ENCODE measurements around the gene PITRM1.

Gene PITRM1

GRCh38 chr10:3165196-3165595 is 7.4 kb downstream of the PITRM1 start:
- peaks cover 88% of the 10 kb centered on the region for H3K36me3 ChIP-seq (ENCODE audit: insufficient read depth, low read length)
- H2AFZ ChIP-seq (ENCODE audit: low read depth, low read length), result no peak overlapping the region
- DNase-seq (no peak), ATAC-seq (ENCODE audit: insufficient read depth, low read depth) (no peak)
- no peak overlapping the region for H3K27ac ChIP-seq (ENCODE audit: low read length)
- H3K4me1 ChIP-seq (ENCODE audit: insufficient read depth, low read length), result no peaks in the 10 kb centered on the region
- H3K9ac ChIP-seq (ENCODE audit: low read depth, low read length), result no peak overlapping the region
- no peak overlapping the region for H3K4me2 ChIP-seq (ENCODE audit: insufficient read depth, low read length)
- no peaks in the 10 kb centered on the region for H3K9me3 ChIP-seq (ENCODE audit: insufficient read depth, low read length, severe bottlenecking)
- 0 out of 2 replicates have a peak, but pooled peaks cover 4% of the 10 kb centered on the region for H4K20me1 ChIP-seq (ENCODE audit: insufficient read depth, low read length)
- no peak overlapping the region for H3K4me3 ChIP-seq (ENCODE audit: low read depth in 1 of 2, low read length in 2 of 2)
- no peaks in the 10 kb centered on the region for H3K27me3 ChIP-seq (ENCODE audit: insufficient read depth, low read length, poor library complexity)
- TF ChIP-seq CTCF (IDR thresholded peaks at IDR 0.05; ENCODE audit: borderline replicate concordance, extremely low read depth, low read length, poor library complexity, severe bottlenecking) (no peak), EZH2 (IDR thresholded peaks at IDR 0.05; ENCODE audit: borderline replicate concordance, low read depth, low read length, severe bottlenecking) (no peak)
- no peaks in the 10 kb centered on the region for H3K79me2 ChIP-seq (ENCODE audit: insufficient read depth, low read length)

- Histone ChIP-seq H3K27ac (ENCODE audit: low read length) (no peak overlapping the region), H4K20me1 (ENCODE audit: insufficient read depth, low read length) (0 out of 2 replicates have a peak, but pooled peaks cover 4% of the 10 kb centered on the region), H3K36me3 (ENCODE audit: insufficient read depth, low read length) (peaks cover 90% of the 10 kb centered on the region), H3K79me2 (ENCODE audit: insufficient read depth, low read length) (no peaks in the 10 kb centered on the region), H3K4me3 (ENCODE audit: low read depth in 1 of 2, low read length in 2 of 2) (no peak overlapping the region), H2AFZ (ENCODE audit: low read depth, low read length) (no peak overlapping the region), H3K27me3 (ENCODE audit: insufficient read depth, low read length, poor library complexity) (no peaks in the 10 kb centered on the region), H3K4me2 (ENCODE audit: insufficient read depth, low read length) (no peak overlapping the region), H3K9me3 (ENCODE audit: insufficient read depth, low read length, severe bottlenecking) (no peaks in the 10 kb centered on the region), H3K9ac (ENCODE audit: low read depth, low read length) (no peak overlapping the region), H3K4me1 (ENCODE audit: insufficient read depth, low read length) (no peaks in the 10 kb centered on the region)
- DNase-seq (no peak), ATAC-seq (ENCODE audit: insufficient read depth, low read depth) (no peak)
- no peak for TF ChIP-seq CTCF (IDR thresholded peaks at IDR 0.05; ENCODE audit: borderline replicate concordance, extremely low read depth, low read length, poor library complexity, severe bottlenecking)
- TF ChIP-seq EZH2 (IDR thresholded peaks at IDR 0.05; ENCODE audit: borderline replicate concordance, low read depth, low read length, severe bottlenecking), result no peak
These were observed 8.7 kb downstream of the PITRM1 start for GRCh38 chr10:3163879-3164278.

- Histone ChIP-seq H3K4me2 (ENCODE audit: insufficient read depth, low read length) (no peak overlapping the region), H2AFZ (ENCODE audit: low read depth, low read length) (no peak overlapping the region), H3K27me3 (ENCODE audit: insufficient read depth, low read length, poor library complexity) (no peaks in the 10 kb centered on the region), H4K20me1 (ENCODE audit: insufficient read depth, low read length) (0 out of 2 replicates have a peak, but pooled peaks cover 2% of the 10 kb centered on the region), H3K79me2 (ENCODE audit: insufficient read depth, low read length) (no peaks in the 10 kb centered on the region), H3K4me1 (ENCODE audit: insufficient read depth, low read length) (no peaks in the 10 kb centered on the region), H3K27ac (ENCODE audit: low read length) (no peak overlapping the region), H3K4me3 (ENCODE audit: low read depth in 1 of 2, low read length in 2 of 2) (no peak overlapping the region), H3K36me3 (ENCODE audit: insufficient read depth, low read length) (peaks cover 89% of the 10 kb centered on the region), H3K9ac (ENCODE audit: low read depth, low read length) (no peak overlapping the region), H3K9me3 (ENCODE audit: insufficient read depth, low read length, severe bottlenecking) (no peaks in the 10 kb centered on the region)
- ATAC-seq (ENCODE audit: insufficient read depth, low read depth), result 0 out of 3 replicates have a peak, but pooled peaks have one; percentile 52
- TF ChIP-seq EZH2 (IDR thresholded peaks at IDR 0.05; ENCODE audit: borderline replicate concordance, low read depth, low read length, severe bottlenecking), result no peak
- TF ChIP-seq CTCF (IDR thresholded peaks at IDR 0.05; ENCODE audit: borderline replicate concordance, extremely low read depth, low read length, poor library complexity, severe bottlenecking), result peak; percentile 39
- no peak for DNase-seq
These were observed 10.0 kb downstream of the PITRM1 start for GRCh38 chr10:3162533-3162932.

- Histone ChIP-seq H3K9me3 (ENCODE audit: insufficient read depth, low read length, severe bottlenecking) (no peaks in the 10 kb centered on the region), H3K36me3 (ENCODE audit: insufficient read depth, low read length) (peaks cover 86% of the 10 kb centered on the region), H3K4me1 (ENCODE audit: insufficient read depth, low read length) (no peaks in the 10 kb centered on the region), H3K4me2 (ENCODE audit: insufficient read depth, low read length) (no peak overlapping the region), H2AFZ (ENCODE audit: low read depth, low read length) (no peak overlapping the region), H3K79me2 (ENCODE audit: insufficient read depth, low read length) (no peaks in the 10 kb centered on the region), H3K9ac (ENCODE audit: low read depth, low read length) (no peak overlapping the region), H3K27me3 (ENCODE audit: insufficient read depth, low read length, poor library complexity) (no peaks in the 10 kb centered on the region), H3K4me3 (ENCODE audit: low read depth in 1 of 2, low read length in 2 of 2) (no peak overlapping the region), H4K20me1 (ENCODE audit: insufficient read depth, low read length) (no peaks in the 10 kb centered on the region), H3K27ac (ENCODE audit: low read length) (no peak overlapping the region)
- DNase-seq (no peak), ATAC-seq (ENCODE audit: insufficient read depth, low read depth) (no peak)
- TF ChIP-seq EZH2 (IDR thresholded peaks at IDR 0.05; ENCODE audit: borderline replicate concordance, low read depth, low read length, severe bottlenecking) (no peak), CTCF (IDR thresholded peaks at IDR 0.05; ENCODE audit: borderline replicate concordance, extremely low read depth, low read length, poor library complexity, severe bottlenecking) (no peak)
These were observed 13.4 kb downstream of the PITRM1 start for GRCh38 chr10:3159152-3159551.

Measured in DND-41 (cell line).